Measurements from ENCODE around the gene RBPMS2.

Gene RBPMS2

GRCh38 chr15:64782751-64783150 lies 7.4 kb upstream of the RBPMS2 start:
- DNase-seq: no peak

GRCh38 chr15:64781299-64781698 lies 5.9 kb upstream of the RBPMS2 start:
- no peak for DNase-seq

GRCh38 chr15:64780600-64781156 lies 5.3 kb upstream of the RBPMS2 start:
- DNase-seq: no peak

- no peak for DNase-seq
Observed at GRCh38 chr15:64779630-64780029, 4.2 kb upstream of the RBPMS2 start.

- DNase-seq: no peak
Observed at GRCh38 chr15:64779024-64779423, 3.6 kb upstream of the RBPMS2 start.

- no peak for DNase-seq
Observed at GRCh38 chr15:64776402-64776786, 1.0 kb upstream of the RBPMS2 start.

GRCh38 chr15:64774629-64775493 lies 528 bp downstream of the RBPMS2 start:
- peak; percentile 12 for DNase-seq

- no peak for DNase-seq
Observed at GRCh38 chr15:64774037-64774628, 1.3 kb downstream of the RBPMS2 start.

- no peak for DNase-seq
Observed at GRCh38 chr15:64773606-64774005, 1.8 kb downstream of the RBPMS2 start.

GRCh38 chr15:64772964-64773363 lies 2.4 kb downstream of the RBPMS2 start:
- DNase-seq: no peak

GRCh38 chr15:64772488-64772887 lies 2.9 kb downstream of the RBPMS2 start:
- no peak for DNase-seq

GRCh38 chr15:64770626-64771025 lies 4.8 kb downstream of the RBPMS2 start:
- no peak for DNase-seq

- DNase-seq: no peak
Observed at GRCh38 chr15:64767203-64767602, 8.2 kb downstream of the RBPMS2 start.

- no peak for DNase-seq
Observed at GRCh38 chr15:64766058-64766457, 9.3 kb downstream of the RBPMS2 start.

- DNase-seq: no peak
Observed at GRCh38 chr15:64763874-64764273, 11.5 kb downstream of the RBPMS2 start.

GRCh38 chr15:64763462-64763861 lies 11.9 kb downstream of the RBPMS2 start:
- DNase-seq: no peak

GRCh38 chr15:64763021-64763420 lies 12.4 kb downstream of the RBPMS2 start:
- no peak for DNase-seq

GRCh38 chr15:64762546-64762945 lies 12.8 kb downstream of the RBPMS2 start:
- DNase-seq: no peak

- no peak for DNase-seq
Observed at GRCh38 chr15:64761156-64761555, 14.2 kb downstream of the RBPMS2 start.

GRCh38 chr15:64760056-64760455 lies 15.3 kb downstream of the RBPMS2 start:
- DNase-seq: no peak

GRCh38 chr15:64755427-64755940 lies 19.9 kb downstream of the RBPMS2 start:
- no peak for DNase-seq

GRCh38 chr15:64754663-64755426 lies 20.5 kb downstream of the RBPMS2 start:
- no peak for DNase-seq

- no peak for DNase-seq
Observed at GRCh38 chr15:64753480-64754185, 21.8 kb downstream of the RBPMS2 start.

All from stimulated activated CD4-positive, alpha-beta T cell treated with anti-CD3 and anti-CD28 coated beads, Interleukin-12 subunit alpha, Interleukin-12 subunit beta, amount 100 ng/mL, for 4 hours (primary cell).